BE2C (cell line): ENCODE data around the gene SOAT1.

Experiments used
- DNase-seq: peaks from one replicate; pipeline ENCODE4 v3.0.0-alpha.2; 2020
- H3K27me3 ChIP-seq: fragments of 250-450 bp; sonication (Bioruptor Pico); 2 replicates; pipeline ENCODE4 v1.5.1; 2020; ENCODE audit warnings: mild to moderate bottlenecking
- H3K36me3 ChIP-seq: fragments of 250-450 bp; sonication (Bioruptor Pico); 2 replicates; pipeline ENCODE4 v1.5.1; 2020; ENCODE audit warnings: mild to moderate bottlenecking
- H3K4me1 ChIP-seq: fragments of 250-450 bp; sonication (Bioruptor Pico); 2 replicates; pipeline ENCODE4 v1.5.1; 2020
- H3K4me3 ChIP-seq: 2 replicates; pipeline ENCODE4 v1.5.1; 2011; ENCODE audit warnings: low read depth, low read length
- H3K9me3 ChIP-seq: fragments of 250-450 bp; sonication (Bioruptor Pico); 2 replicates; pipeline ENCODE4 v1.5.1; 2020
- CTCF ChIP-seq: IDR thresholded peaks from 2 replicates; pipeline ENCODE4 v1.5.1; 2012; ENCODE audit warnings: mild to moderate bottlenecking, low read depth, low read length

The SOAT1 gene

DNA sequence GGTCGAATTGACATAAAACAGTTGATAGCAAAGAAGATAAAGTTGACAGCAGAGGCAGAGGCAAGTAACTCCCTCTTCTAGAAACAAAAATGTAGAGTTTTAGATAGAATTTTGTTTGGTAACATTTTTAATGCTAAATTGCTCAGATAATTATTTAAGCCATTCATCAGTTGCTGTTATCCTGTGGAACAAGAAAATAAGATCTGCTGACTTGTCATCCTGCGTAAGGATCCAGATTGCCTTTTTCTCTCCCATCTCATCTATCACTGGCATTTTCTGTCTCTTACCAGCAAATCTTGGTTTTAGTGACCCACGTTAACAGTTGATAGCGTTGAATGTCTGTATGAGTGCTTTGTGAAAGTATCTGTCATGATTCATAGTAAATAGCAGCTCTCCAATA is 29.8 kb downstream of the SOAT1 start:
- peaks cover 3% of the 10 kb centered on the region; the same call in 1 of the 2 replicates for H3K36me3 ChIP-seq
- no peaks in the 10 kb centered on the region for H3K4me1 ChIP-seq

GRCh38 chr1:179325836-179326235 is 32.2 kb downstream of the SOAT1 start:
- no peak for TF ChIP-seq CTCF
- Histone ChIP-seq H3K4me3 (no peak overlapping the region), H3K36me3 (peaks cover 3% of the 10 kb centered on the region; the same call in 1 of the 2 replicates), H3K27me3 (no peaks in the 10 kb centered on the region), H3K9me3 (no peaks in the 10 kb centered on the region; the same call in none of the 2 replicates), H3K4me1 (no peaks in the 10 kb centered on the region)
- DNase-seq = no peak

More for the DNA sequence above, 29.8 kb downstream of the SOAT1 start:
- H3K27me3 ChIP-seq = no peaks in the 10 kb centered on the region
- H3K4me3 ChIP-seq = no peak overlapping the region
- no peak for DNase-seq
- no peak for TF ChIP-seq CTCF
- H3K9me3 ChIP-seq = no peaks in the 10 kb centered on the region

DNA sequence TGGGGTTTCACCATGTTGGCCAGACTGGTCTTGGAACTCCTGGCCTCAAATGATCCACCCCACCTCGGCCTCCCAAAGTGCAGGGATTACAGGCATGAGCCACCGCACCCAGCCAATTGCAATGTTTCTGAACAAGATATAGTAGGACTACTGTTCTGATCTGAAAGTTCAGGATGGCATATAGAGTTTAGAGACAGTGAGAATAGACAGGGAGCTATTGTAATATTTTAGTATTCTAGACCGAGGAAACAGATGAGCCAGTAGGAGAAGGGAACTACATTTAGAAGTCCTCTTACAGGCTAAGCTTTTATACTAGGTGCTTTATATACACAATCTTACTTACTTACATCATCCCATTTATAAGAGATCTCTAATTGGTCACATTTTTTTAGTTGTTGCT is 33.1 kb downstream of the SOAT1 start:
- H3K4me3 ChIP-seq = no peak overlapping the region
- peaks cover 3% of the 10 kb centered on the region; the same call in 1 of the 2 replicates for H3K36me3 ChIP-seq
- H3K27me3 ChIP-seq = no peaks in the 10 kb centered on the region
- H3K4me1 ChIP-seq = no peaks in the 10 kb centered on the region
- TF ChIP-seq CTCF = no peak
- no peak for DNase-seq
- no peaks in the 10 kb centered on the region; the same call in none of the 2 replicates for H3K9me3 ChIP-seq

- H3K4me3 ChIP-seq = no peak overlapping the region
- H3K36me3 ChIP-seq = peaks cover 3% of the 10 kb centered on the region; the same call in 1 of the 2 replicates
- H3K4me1 ChIP-seq = no peaks in the 10 kb centered on the region
- no peaks in the 10 kb centered on the region for H3K27me3 ChIP-seq
- no peak for DNase-seq
- H3K9me3 ChIP-seq = no peaks in the 10 kb centered on the region; the same call in none of the 2 replicates
- TF ChIP-seq CTCF = no peak
Measured at GRCh38 chr1:179327196-179327595, 33.6 kb downstream of the SOAT1 start.

DNA sequence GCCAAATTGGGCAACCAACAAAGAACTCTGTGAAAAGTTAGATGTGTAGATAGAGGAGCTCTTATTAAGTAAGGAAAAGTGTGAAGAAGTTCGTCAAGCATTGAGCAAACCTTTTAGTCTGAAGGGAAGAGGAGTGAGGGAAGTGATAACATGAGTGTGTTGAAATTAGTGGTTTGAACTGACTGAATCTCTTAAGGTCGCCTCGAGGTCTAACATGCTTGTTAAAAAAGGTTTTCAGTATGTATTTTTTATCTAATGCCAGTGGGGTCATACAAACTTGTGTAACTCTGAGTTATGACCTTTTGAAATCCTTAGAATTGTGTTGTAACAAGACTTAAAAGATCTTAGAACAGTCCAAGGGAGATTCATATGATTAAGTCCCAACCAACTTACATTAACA is 34.1 kb downstream of the SOAT1 start:
- no peak for TF ChIP-seq CTCF

GRCh38 chr1:179329862-179330261 is 36.3 kb downstream of the SOAT1 start:
- DNase-seq = no peak
- no peak overlapping the region for H3K4me3 ChIP-seq
- no peaks in the 10 kb centered on the region for H3K4me1 ChIP-seq
- TF ChIP-seq CTCF = no peak
- H3K9me3 ChIP-seq = no peaks in the 10 kb centered on the region; the same call in none of the 2 replicates
- no peaks in the 10 kb centered on the region for H3K27me3 ChIP-seq
- peaks cover 3% of the 10 kb centered on the region; the same call in 1 of the 2 replicates for H3K36me3 ChIP-seq

More for the DNA sequence above, 34.1 kb downstream of the SOAT1 start:
- Histone ChIP-seq H3K27me3 (no peaks in the 10 kb centered on the region), H3K4me3 (no peak overlapping the region), H3K4me1 (no peaks in the 10 kb centered on the region), H3K9me3 (no peaks in the 10 kb centered on the region; the same call in none of the 2 replicates), H3K36me3 (peaks cover 3% of the 10 kb centered on the region; the same call in 1 of the 2 replicates)
- no peak for DNase-seq
